HCT116 (cell line): ENCODE measurements around the gene ZNF561.

Source experiments
- CBX3 ChIP-seq: IDR thresholded peaks from 2 replicates; pipeline ENCODE4 v1.6.1; 2012; ENCODE audit warnings: low read depth
- CEBPB ChIP-seq: IDR thresholded peaks from 2 replicates; pipeline ENCODE4 v1.6.1; 2012; ENCODE audit warnings: low read depth
- CTCF ChIP-seq, 3 experiments: fragments of 200-600 bp in 1 of 3; sonication (generic) in 1 of 3; IDR thresholded peaks in 2 of 3; conservative IDR thresholded peaks in 1 of 3; 2 replicates each; pipeline ENCODE4 v1.5.1; 2012 to 2017; ENCODE audit warnings: low read depth in 2 of 3, low read length in 2 of 3, antibody characterized with exemption in 1 of 3, borderline replicate concordance in 1 of 3, control low read depth in 1 of 3, mild to moderate bottlenecking in 1 of 3, mixed read lengths in 1 of 3, mixed run types in 1 of 3, moderate library complexity in 1 of 3; ENCODE audit not compliant: insufficient read depth in 1 of 3
- EZH2 ChIP-seq: fragments of 200-600 bp; sonication (generic); IDR thresholded peaks from 2 replicates; pipeline ENCODE4 v1.6.1; 2017; ENCODE audit warnings: antibody characterized with exemption, mixed run types
- JUND ChIP-seq: IDR thresholded peaks from 2 replicates; pipeline ENCODE4 v1.6.1; 2012
- POLR2A ChIP-seq: IDR thresholded peaks from 2 replicates; pipeline ENCODE4 v1.7.0; 2011; ENCODE audit warnings: borderline replicate concordance; ENCODE audit not compliant: insufficient read depth, insufficient read length; ENCODE audit errors: extremely low read depth
- POLR2AphosphoS5 ChIP-seq: IDR thresholded peaks from 2 replicates; pipeline ENCODE4 v1.6.1; 2011; ENCODE audit warnings: mild to moderate bottlenecking, low read depth, low read length, moderate library complexity
- RAD21 ChIP-seq: IDR thresholded peaks from 2 replicates; pipeline ENCODE4 v1.6.1; 2012; ENCODE audit warnings: low read depth, mild to moderate bottlenecking
- SP1 ChIP-seq: IDR thresholded peaks from 2 replicates; pipeline ENCODE4 v1.6.1; 2012; ENCODE audit warnings: low read depth
- YY1 ChIP-seq: IDR thresholded peaks from 2 replicates; pipeline ENCODE4 v1.6.1; 2011; ENCODE audit warnings: low read length, low read depth, moderate library complexity, mild to moderate bottlenecking; ENCODE audit not compliant: insufficient replicate concordance; ENCODE audit errors: extremely low read depth

DNA sequence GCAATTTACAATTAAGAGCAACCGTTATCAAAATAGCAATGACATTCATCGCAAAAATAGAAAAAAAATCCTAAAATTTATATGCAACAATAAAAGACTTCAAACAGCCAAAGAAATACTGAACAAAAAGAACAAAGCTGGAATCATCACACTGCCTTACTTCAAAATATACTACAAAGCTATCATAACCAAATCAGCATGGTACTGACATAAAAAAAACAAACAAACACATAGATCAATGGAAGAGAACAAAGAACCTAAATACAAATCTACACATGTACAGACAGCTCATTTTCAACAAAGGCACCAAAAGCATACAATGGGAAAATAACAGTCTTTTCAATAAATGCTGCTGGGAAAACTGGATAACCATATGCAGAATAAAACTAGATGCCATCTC, 47.5 kb upstream of the ZNF561 start:
- no peak for TF ChIP-seq CTCF (IDR thresholded peaks at IDR 0.05 in 2 of 3, conservative IDR thresholded peaks at IDR 0.05 in 1 of 3; ENCODE audit: borderline replicate concordance in 1 of 3, insufficient read depth in 1 of 3, low read depth in 2 of 3, low read length in 2 of 3)
- no peak for TF ChIP-seq POLR2A
- TF ChIP-seq EZH2: no peak
- TF ChIP-seq RAD21: no peak
- TF ChIP-seq YY1: no peak
- no peak for TF ChIP-seq CBX3
- no peak for TF ChIP-seq SP1
- no peak for TF ChIP-seq POLR2AphosphoS5
- TF ChIP-seq CEBPB: no peak
- TF ChIP-seq JUND: no peak
